HepG2 (cell line): ENCODE data around the gene OBSL1. TPM values are rescaled to one million over a fixed set of nuclear protein-coding genes. Genes with fewer than 3 reads are reported as not detected.

Experiments used
- ATAC-seq: fragments of 200-7000 bp; cut with Tn5 transposase; 3 replicates; pipeline ENCODE4 v1.9.1; 2020; ENCODE audit warnings: mild to moderate bottlenecking, moderate library complexity
- BruUV-seq: library from RNA; stranded (reverse); fragments of 400-500 nt; replicated peaks from 2 replicates; lab custom pipeline; 2021; lab: Mats Ljungman, UMichigan
- CTCF ChIA-PET: fragments of 300-600 bp; formaldehyde crosslinking; extraction: SDS; loops from one replicate; lab custom pipeline; 2021; ENCODE audit warnings: low total read pairs, inconsistent platforms, low intra/inter-chr PET ratio; lab: Yijun Ruan, JAX
- POLR2A ChIA-PET: fragments of 350-600 bp; sonication (Branson Sonifier 250); formaldehyde crosslinking; loops from one replicate; lab custom pipeline; 2020; ENCODE audit warnings: antibody characterized with exemption, inconsistent platforms; lab: Yijun Ruan, JAX
- DNase-seq: peaks from one replicate; pipeline ENCODE4 v3.0.0-alpha.2; 2015; ENCODE audit warnings: low spot score
- FAIRE-seq: peaks from 3 replicates; lab custom pipeline; 2011; peaks lifted over from hg19 to GRCh38; lab: Jason Lieb, UNC
- H2AFZ ChIP-seq: one replicate; pipeline ENCODE4 v1.6.1; 2011; ENCODE audit warnings: low read length, inconsistent platforms
- H3K27ac ChIP-seq: fragments of 300-600 bp; 3 replicates; pipeline ENCODE4 v1.8.0; 2011; ENCODE audit warnings: mixed run types, mild to moderate bottlenecking, mixed read lengths, low read length, inconsistent platforms; ENCODE audit not compliant: insufficient read depth; ENCODE audit errors: extremely low read length
- H3K27me3 ChIP-seq, 2 experiments: fragments of 200-600 bp in 1 of 2; 2 replicates in 1 of 2; 3 replicates in 1 of 2; pipeline versions ENCODE4 v1.6.0 to v1.8.0; 2011; ENCODE audit warnings: low read length in 2 of 2, mild to moderate bottlenecking in 2 of 2, moderate library complexity in 2 of 2, inconsistent platforms in 1 of 2; ENCODE audit not compliant: insufficient read depth in 2 of 2, control insufficient read depth in 1 of 2
- H3K36me3 ChIP-seq, 2 experiments: fragments of 200-600 bp in 1 of 2; replicated peaks in 1 of 2; 2 replicates in 1 of 2; 3 replicates in 1 of 2; pipeline versions ENCODE4 v1.5.1 to v1.8.0; 2011; ENCODE audit warnings: low read length in 2 of 2, inconsistent platforms in 1 of 2; ENCODE audit not compliant: insufficient read depth in 2 of 2, control insufficient read depth in 1 of 2
- H3K4me1 ChIP-seq: 2 replicates; pipeline ENCODE4 v1.5.1; 2012; ENCODE audit warnings: low read length, inconsistent platforms; ENCODE audit not compliant: insufficient read depth
- H3K4me2 ChIP-seq: 2 replicates; pipeline ENCODE4 v1.6.0; 2011; ENCODE audit warnings: low read depth, low read length, inconsistent platforms
- H3K4me3 ChIP-seq, 3 experiments: fragments of 200-600 bp in 1 of 3; sonication (generic), shearing (Covaris generic) in 1 of 3; replicated peaks in 1 of 3; 2 replicates each; pipeline ENCODE4 v1.5.1; 2011 to 2016; ENCODE audit warnings: low read length in 3 of 3, inconsistent platforms in 2 of 3, low read depth in 2 of 3, mild to moderate bottlenecking in 2 of 3, control low read depth in 1 of 3, mixed read lengths in 1 of 3; ENCODE audit not compliant: insufficient read depth in 1 of 3
- H3K79me2 ChIP-seq: one replicate; pipeline ENCODE4 v1.6.1; 2011; ENCODE audit warnings: low read length, inconsistent platforms; ENCODE audit not compliant: insufficient read depth
- H3K9ac ChIP-seq: 2 replicates; pipeline ENCODE4 v1.6.0; 2011; ENCODE audit warnings: mild to moderate bottlenecking, low read depth, low read length, inconsistent platforms; ENCODE audit not compliant: insufficient read depth
- H3K9me3 ChIP-seq: 2 replicates; pipeline ENCODE4 v1.5.1; 2012; ENCODE audit warnings: mild to moderate bottlenecking, low read length
- H4K20me1 ChIP-seq: 2 replicates; pipeline ENCODE4 v1.6.0; 2011; ENCODE audit warnings: inconsistent platforms, mild to moderate bottlenecking, low read length, moderate library complexity; ENCODE audit not compliant: insufficient read depth
- GFI1 ChIP-seq: sonication (generic); formaldehyde crosslinking; IDR thresholded peaks from 2 replicates; pipeline ENCODE4 v1.5.0; 2020; ENCODE audit warnings: missing genetic modification reagents, mild to moderate bottlenecking, borderline replicate concordance
- KIAA2018 ChIP-seq: sonication (generic); formaldehyde crosslinking; IDR thresholded peaks from 2 replicates; pipeline ENCODE4 v1.5.0; 2020; ENCODE audit warnings: mild to moderate bottlenecking, missing genetic modification reagents, borderline replicate concordance
- SAP130 ChIP-seq: IDR thresholded peaks from 2 replicates; pipeline ENCODE4 v1.6.1; 2016; ENCODE audit warnings: low read depth
- ZNF883 ChIP-seq: sonication (generic); formaldehyde crosslinking; IDR thresholded peaks from 2 replicates; pipeline ENCODE4 v1.5.1; 2020; ENCODE audit warnings: mild to moderate bottlenecking, missing genetic modification reagents; ENCODE audit errors: not compliant biosample characterization
- WGBS: methylation state at CpG from one replicate; pipeline ENCODE4 v1.1.6; 2017; ENCODE audit warnings: low lambda C conversion rate; 5-methylcytosine and 5-hydroxymethylcytosine counted together
- in situ Hi-C: cut with HindIII; loops from 2 replicates; pipeline ENCODE4 v1.10.0; 2017; ENCODE audit warnings: low pct_unique_long_range_greater_than_20kb; ENCODE audit not compliant: extremely low pct_ligation_motif_present
- intact Hi-C: fragments of 100-400 bp; cut with micrococcal nuclease; formaldehyde crosslinking; loops from one replicate; pipeline ENCODE4 v1.10.0; 2022; ENCODE audit not compliant: unreplicated experiment
- polyA plus RNA-seq, 8 experiments: library from polyadenylated mRNA; depleted of rRNA in 3 of 8; stranded (reverse) in 7 of 8; unstranded in 1 of 8; fragments of >200 nt; fragmentation: Illumina TruSeq in 4 of 8; extraction: Trizol in 4 of 8; gene quantifications; 2 replicates each; pipeline versions ENCODE4 v1.2.1 to v1.2.3, GENCODE V29; 2011 to 2016; ENCODE audit warnings: low read depth in 4 of 8, missing spikeins in 1 of 8, mixed read lengths in 1 of 8; ENCODE audit not compliant: insufficient read depth in 1 of 8
- total RNA-seq, 5 experiments: library from RNA; depleted of rRNA; stranded (reverse); fragments of >200 nt; fragmentation: Illumina TruSeq; extraction: Trizol; gene quantifications; 2 replicates each; pipeline ENCODE4 v1.2.3, GENCODE V29; 2016; ENCODE audit warnings: low read depth in 1 of 5

OBSL1 gene
- total and polyA plus RNA-seq, 2 of the 13 experiments (the other 11 are each of a cell fraction or from before 2014, with no cell fraction given), result 86.7 to 218 TPM

GRCh38 chr2:219615036-219615435 is 43.7 kb upstream of the OBSL1 start:
- H3K4me2 ChIP-seq, result no peak overlapping the region
- H3K27ac ChIP-seq, result no peak overlapping the region
- CTCF ChIA-PET, result no interaction called here
- 94% methylated on average over 11 of the region's 11 CpGs for WGBS
- FAIRE-seq (no peak), DNase-seq (no peak), ATAC-seq (no peak)
- TF ChIP-seq ZNF883, result no peak
- no peak for TF ChIP-seq KIAA2018 (CRISPR knock-in tag)
- no peak for TF ChIP-seq SAP130 (CRISPR knock-in tag)
- TF ChIP-seq GFI1 (CRISPR knock-in tag), result no peak
- BruUV-seq, result no TSS peak
- intact Hi-C loops, result no loop called here
- POLR2A ChIA-PET, result no interaction called here
- no peak overlapping the region for H2AFZ ChIP-seq
- H4K20me1 ChIP-seq, result no peaks in the 10 kb centered on the region
- no peak overlapping the region for H3K9ac ChIP-seq
- H3K4me3 ChIP-seq, result no peak overlapping the region
- no peaks in the 10 kb centered on the region for H3K79me2 ChIP-seq
- H3K4me1 ChIP-seq, result peaks cover 10% of the 10 kb centered on the region
- H3K36me3 ChIP-seq, result peaks cover 3 to 16% of the 10 kb centered on the region in 2 experiments; a peak in 4 of 5 replicates
- in situ Hi-C loops, result no loop called here
- no peaks in the 10 kb centered on the region for H3K27me3 ChIP-seq
- no peaks in the 10 kb centered on the region for H3K9me3 ChIP-seq
